ENCODE data around the gene MMP17.

The MMP17 gene

DNA sequence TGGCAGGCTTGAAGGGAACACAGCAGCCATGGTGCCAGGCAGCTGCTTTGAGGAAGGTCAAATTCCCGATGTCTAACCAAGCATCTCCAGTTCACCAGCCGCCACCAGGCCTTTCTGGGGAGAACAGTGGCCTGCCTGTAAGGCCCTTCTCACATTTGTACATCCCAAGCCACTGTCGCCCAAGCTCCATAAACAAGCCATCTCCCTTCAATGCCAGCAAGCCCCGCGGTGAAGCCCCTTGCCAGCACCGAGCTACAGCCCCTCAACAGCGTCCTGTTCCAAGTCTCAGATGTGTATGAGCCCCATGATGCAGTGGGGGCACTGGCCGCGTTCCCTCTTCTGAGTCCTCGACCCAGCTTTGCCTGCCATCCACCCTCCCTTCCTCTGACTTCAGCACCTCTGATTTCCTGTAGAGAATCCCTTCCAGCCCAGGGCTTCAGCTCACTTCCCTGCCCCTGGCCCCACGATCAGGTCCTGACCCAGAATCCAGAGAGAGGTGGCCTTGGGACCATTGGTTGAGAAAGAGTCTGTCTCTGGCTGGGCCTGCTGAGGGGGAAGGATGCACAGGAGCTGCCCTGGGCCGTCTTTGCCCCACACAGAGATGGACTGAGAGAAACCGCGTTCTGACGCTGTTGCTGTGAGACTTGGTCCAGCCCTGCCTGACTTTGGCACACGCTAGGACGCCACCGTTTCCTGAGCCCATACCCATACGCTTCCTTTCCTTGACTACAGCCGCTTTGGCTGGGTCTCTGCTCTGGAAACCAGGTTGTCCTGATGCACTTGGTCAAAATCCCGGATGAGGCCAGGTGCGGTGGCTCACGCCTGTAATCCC lies 1.9 kb upstream of the MMP17 start:
- DNase-seq (ENCODE audit: low spot score) = no peak
- TF ChIP-seq CTCF (IDR thresholded peaks at IDR 0.05; ENCODE audit: extremely low read depth, missing control alignments) = no peak

GRCh38 chr12:131828671-131829355 lies 620 bp downstream of the MMP17 start:
- no peak for TF ChIP-seq CTCF (IDR thresholded peaks at IDR 0.05; ENCODE audit: extremely low read depth, missing control alignments)
- DNase-seq (ENCODE audit: low spot score) = peak; percentile 58

DNA sequence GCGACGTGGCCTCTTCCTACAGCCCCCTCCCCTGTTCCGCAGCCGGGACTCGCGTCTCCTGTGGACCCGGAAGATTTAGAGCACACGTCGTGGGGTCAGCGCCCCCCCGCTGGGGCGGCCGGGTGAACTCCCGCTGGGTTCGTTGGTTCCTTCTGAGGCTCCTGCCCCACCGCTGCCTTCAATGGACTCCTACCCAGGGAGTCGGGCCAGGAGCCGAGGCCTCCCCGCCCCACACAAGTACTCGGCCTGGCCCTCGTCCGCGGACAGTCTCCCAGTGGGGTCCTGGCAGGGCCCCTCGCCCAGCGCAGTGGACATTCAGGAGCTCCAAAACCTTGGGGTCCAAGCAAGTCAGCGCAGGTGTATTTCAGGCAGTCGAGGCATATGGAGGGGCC lies 1.2 kb downstream of the MMP17 start:
- DNase-seq (ENCODE audit: low spot score) = no peak
- TF ChIP-seq CTCF (IDR thresholded peaks at IDR 0.05; ENCODE audit: extremely low read depth, missing control alignments) = no peak

DNA sequence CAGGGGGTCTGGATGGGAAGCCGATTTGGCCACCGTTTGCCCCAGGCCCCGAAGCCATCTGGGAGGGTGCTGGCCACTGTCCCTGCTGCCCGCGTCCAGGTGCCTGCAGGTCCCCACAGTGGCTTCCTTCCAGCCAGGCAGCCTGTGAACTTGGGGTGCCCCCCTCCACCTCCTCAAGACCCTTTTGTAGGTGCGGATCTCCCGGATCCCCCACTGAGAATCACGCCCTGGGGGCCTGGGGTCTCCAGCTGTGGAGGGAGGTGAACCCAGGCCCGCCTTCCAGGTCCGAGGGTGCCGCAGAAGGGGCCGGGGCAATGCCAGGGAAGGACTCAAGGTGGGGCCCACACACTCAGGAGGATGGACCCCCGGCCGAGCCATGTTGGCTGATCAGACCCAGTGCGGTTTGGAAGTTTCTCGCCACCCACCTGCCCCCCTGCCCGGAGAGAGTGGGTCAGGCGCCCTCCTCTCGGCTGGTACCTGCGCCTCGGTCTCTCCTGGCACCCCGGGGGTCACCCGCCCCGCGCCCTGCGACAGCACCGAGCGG lies 1.7 kb downstream of the MMP17 start:
- no peak for TF ChIP-seq CTCF (IDR thresholded peaks at IDR 0.05; ENCODE audit: extremely low read depth, missing control alignments)
- DNase-seq (ENCODE audit: low spot score) = no peak

- DNase-seq (ENCODE audit: low spot score) = peak; percentile 84
- peak; percentile 73 for TF ChIP-seq CTCF (IDR thresholded peaks at IDR 0.05; ENCODE audit: extremely low read depth, missing control alignments)
These were observed 2.2 kb downstream of the MMP17 start for GRCh38 chr12:131830335-131830913.

- no peak for DNase-seq (ENCODE audit: low spot score)
These were observed 2.9 kb downstream of the MMP17 start for GRCh38 chr12:131830914-131831571.

More at GRCh38 chr12:131830914-131831571, 2.9 kb downstream of the MMP17 start:
- TF ChIP-seq CTCF (IDR thresholded peaks at IDR 0.05; ENCODE audit: extremely low read depth, missing control alignments) = no peak
